ENCODE results near the gene SOCS2. TPM values are rescaled to one million over a fixed set of nuclear protein-coding genes. Genes with fewer than 3 reads are reported as not detected.

SOCS2 gene
- total and polyA plus RNA-seq, 2 donors from 2014 or later = 25.7 to 32.2 TPM

DNA sequence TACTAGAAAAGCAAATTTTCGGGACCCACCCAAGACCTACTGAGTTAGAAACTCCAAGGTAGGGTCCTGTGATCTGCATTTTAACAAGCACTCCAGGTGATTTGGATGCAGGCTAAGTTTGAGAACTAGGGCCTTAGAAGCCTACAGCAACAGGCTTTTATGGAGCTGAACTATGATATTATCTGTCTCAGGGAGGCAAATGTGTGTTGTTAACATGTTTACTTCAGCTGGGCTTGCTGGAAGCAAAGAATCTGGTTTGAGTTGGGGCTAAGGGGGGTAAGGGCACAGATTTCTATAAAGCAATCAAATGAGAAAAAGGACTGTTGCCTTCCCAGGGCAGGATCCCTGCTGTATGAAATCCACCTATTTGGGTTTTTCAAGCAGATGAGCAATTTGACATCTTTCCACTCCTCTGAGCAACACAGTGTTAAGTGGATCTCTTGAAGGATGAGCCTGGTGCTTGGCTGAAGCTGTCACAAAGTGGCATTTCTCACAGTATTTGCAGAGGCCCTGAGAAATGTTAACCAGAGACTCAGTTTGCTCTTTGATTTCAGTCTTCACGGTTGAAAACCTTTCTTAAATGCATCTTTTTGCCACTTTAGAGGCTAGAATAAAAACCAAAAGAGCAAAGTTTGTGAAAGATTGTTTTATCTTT is 36.2 kb upstream of the SOCS2 start:
- H3K27me3 ChIP-seq (ENCODE audit: control insufficient read depth, insufficient read depth, low read length) = no peaks in the 10 kb centered on the region

DNA sequence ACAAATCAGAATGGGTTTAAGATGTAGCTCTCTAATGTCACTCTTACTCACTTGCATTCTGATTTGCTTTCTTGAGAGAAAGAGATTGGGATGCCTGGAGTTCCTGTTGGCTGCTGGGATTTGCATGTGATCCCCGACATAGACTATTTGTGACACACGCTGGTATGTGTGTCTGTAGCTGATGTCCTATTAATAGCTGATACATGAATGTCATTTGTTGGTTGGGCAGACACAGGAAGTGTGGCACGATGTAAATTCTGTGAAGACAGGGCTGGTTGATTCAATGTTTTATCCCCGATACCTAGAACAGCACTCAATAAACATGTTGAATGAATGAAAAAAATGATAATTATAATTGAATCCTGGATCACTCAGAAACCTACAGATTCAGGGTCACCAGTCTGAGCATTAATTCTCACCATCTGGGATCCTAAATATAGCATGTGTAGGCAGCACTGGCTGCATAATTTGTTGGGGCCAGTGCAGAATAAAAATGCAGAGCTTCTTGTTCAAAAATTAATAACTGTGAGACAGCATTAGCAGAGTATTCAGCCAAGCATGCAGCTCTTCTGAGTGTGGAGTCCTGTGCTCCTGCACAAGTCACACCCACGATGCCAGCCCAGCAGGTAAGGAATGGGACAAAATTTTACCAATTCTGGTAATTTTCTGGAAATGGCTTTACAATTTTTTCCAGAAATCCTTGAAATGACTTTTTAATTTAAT is 35.5 kb upstream of the SOCS2 start:
- Histone ChIP-seq H3K9me3 (ENCODE audit: control insufficient read depth in 2 of 3, insufficient read depth in 1 of 3, low read length in 3 of 3) (no peaks in the 10 kb centered on the region), H3K4me3 (ENCODE audit: low read length in 3 of 3) (no peak overlapping the region), H3K9ac (ENCODE audit: low read length in 3 of 3) (no peak overlapping the region), H3K27ac (ENCODE audit: low read depth in 2 of 2, low read length in 2 of 2) (no peak overlapping the region), H3K27me3 (ENCODE audit: control insufficient read depth, insufficient read depth, low read length) (no peaks in the 10 kb centered on the region), H3K4me1 (ENCODE audit: control insufficient read depth in 2 of 3, insufficient read depth in 2 of 3, low read depth in 1 of 3, low read length in 3 of 3) (peaks cover 0 to 4% (median 2%) of the 10 kb centered on the region in 3 donors), H3K36me3 (ENCODE audit: control insufficient read depth in 2 of 3, insufficient read depth in 3 of 3, low read length in 3 of 3) (no peaks in the 10 kb centered on the region)
- DNase-seq (no peak), FAIRE-seq (no peak)
- TF ChIP-seq, protein P1, sequence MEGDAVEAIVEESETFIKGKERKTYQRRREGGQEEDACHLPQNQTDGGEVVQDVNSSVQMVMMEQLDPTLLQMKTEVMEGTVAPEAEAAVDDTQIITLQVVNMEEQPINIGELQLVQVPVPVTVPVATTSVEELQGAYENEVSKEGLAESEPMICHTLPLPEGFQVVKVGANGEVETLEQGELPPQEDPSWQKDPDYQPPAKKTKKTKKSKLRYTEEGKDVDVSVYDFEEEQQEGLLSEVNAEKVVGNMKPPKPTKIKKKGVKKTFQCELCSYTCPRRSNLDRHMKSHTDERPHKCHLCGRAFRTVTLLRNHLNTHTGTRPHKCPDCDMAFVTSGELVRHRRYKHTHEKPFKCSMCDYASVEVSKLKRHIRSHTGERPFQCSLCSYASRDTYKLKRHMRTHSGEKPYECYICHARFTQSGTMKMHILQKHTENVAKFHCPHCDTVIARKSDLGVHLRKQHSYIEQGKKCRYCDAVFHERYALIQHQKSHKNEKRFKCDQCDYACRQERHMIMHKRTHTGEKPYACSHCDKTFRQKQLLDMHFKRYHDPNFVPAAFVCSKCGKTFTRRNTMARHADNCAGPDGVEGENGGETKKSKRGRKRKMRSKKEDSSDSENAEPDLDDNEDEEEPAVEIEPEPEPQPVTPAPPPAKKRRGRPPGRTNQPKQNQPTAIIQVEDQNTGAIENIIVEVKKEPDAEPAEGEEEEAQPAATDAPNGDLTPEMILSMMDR (IDR thresholded peaks at IDR 0.05; ENCODE audit: borderline replicate concordance, extremely low read depth, insufficient read depth) = no peak
- intact Hi-C loops (cut with DNase I) = no loop called here

More for the DNA sequence above, 36.2 kb upstream of the SOCS2 start:
- Histone ChIP-seq H3K27ac (ENCODE audit: low read depth in 2 of 2, low read length in 2 of 2) (no peak overlapping the region), H3K4me3 (ENCODE audit: low read length in 3 of 3) (no peak overlapping the region), H3K36me3 (ENCODE audit: control insufficient read depth in 2 of 3, insufficient read depth in 3 of 3, low read length in 3 of 3) (no peaks in the 10 kb centered on the region), H3K9ac (ENCODE audit: low read length in 3 of 3) (no peak overlapping the region), H3K4me1 (ENCODE audit: control insufficient read depth in 2 of 3, insufficient read depth in 2 of 3, low read depth in 1 of 3, low read length in 3 of 3) (peaks cover 0 to 2% (median under 1%) of the 10 kb centered on the region in 3 donors), H3K9me3 (ENCODE audit: control insufficient read depth in 2 of 3, insufficient read depth in 1 of 3, low read length in 3 of 3) (no peaks in the 10 kb centered on the region)
- DNase-seq (no peak), FAIRE-seq (no peak)
- TF ChIP-seq, protein P1 (IDR thresholded peaks at IDR 0.05; ENCODE audit: borderline replicate concordance, extremely low read depth, insufficient read depth) = no peak
- intact Hi-C loops (cut with DNase I) = no loop called here

DNA sequence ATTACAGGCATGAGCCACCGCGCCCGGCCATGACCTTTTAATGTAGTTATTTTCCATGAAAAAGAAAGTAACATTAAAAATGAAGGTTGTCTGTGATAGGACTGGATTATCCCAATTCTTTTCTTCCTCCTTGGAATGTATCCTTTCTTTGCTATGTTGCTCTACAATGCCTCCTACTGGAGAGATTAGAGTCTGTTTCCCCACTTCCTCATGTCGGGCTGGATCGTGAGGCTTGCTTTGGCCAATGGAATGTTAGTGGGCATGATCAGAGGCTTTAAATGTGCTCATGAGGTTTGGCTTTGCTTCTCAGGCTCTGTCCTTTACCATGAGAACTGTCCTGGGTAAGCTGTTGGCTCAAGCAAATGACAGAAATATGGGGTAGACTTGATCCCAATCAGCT is 34.7 kb upstream of the SOCS2 start:
- Histone ChIP-seq H3K9ac (ENCODE audit: low read length in 3 of 3) (no peak overlapping the region), H3K9me3 (ENCODE audit: control insufficient read depth in 2 of 3, insufficient read depth in 1 of 3, low read length in 3 of 3) (no peaks in the 10 kb centered on the region), H3K36me3 (ENCODE audit: control insufficient read depth in 2 of 3, insufficient read depth in 3 of 3, low read length in 3 of 3) (no peaks in the 10 kb centered on the region), H3K4me1 (ENCODE audit: control insufficient read depth in 2 of 3, insufficient read depth in 2 of 3, low read depth in 1 of 3, low read length in 3 of 3) (peaks cover 0 to 4% (median 2%) of the 10 kb centered on the region in 3 donors), H3K27me3 (ENCODE audit: control insufficient read depth, insufficient read depth, low read length) (no peaks in the 10 kb centered on the region), H3K4me3 (ENCODE audit: low read length in 3 of 3) (no peak overlapping the region), H3K27ac (ENCODE audit: low read depth in 2 of 2, low read length in 2 of 2) (no peak overlapping the region)
- DNase-seq (no peak), FAIRE-seq (no peak)
- TF ChIP-seq, protein P1 (IDR thresholded peaks at IDR 0.05; ENCODE audit: borderline replicate concordance, extremely low read depth, insufficient read depth) = no peak
- intact Hi-C loops (cut with DNase I) = no loop called here

Data from kidney (tissue), 14 donors.